Measurements from ENCODE around the gene RAB7A.
"Not testable (repeated sequence)": the region's sequence is repeated elsewhere in the genome, so short reads cannot be mapped to it uniquely, and the experiment has no call there.

Gene RAB7A

DNA sequence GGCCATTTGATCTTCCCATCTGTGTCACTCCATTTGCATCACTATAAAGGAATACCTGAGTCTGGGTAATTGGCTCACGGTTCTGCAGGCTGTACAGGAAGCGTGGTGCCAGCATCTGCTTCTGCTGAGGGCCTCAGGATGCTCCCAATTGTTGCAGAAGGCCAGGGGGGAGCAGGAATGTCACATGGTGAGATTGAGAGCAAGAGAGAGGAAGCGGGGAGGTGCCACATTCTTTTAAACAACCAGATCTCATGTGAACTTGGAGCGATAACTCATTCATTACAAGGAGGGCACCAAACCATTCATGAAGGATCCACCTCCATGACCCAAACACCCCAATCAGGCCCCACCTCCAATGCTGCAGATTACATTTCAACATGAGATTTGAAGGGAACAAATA is 13.1 kb upstream of the RAB7A start:
- no peak for DNase-seq

DNA sequence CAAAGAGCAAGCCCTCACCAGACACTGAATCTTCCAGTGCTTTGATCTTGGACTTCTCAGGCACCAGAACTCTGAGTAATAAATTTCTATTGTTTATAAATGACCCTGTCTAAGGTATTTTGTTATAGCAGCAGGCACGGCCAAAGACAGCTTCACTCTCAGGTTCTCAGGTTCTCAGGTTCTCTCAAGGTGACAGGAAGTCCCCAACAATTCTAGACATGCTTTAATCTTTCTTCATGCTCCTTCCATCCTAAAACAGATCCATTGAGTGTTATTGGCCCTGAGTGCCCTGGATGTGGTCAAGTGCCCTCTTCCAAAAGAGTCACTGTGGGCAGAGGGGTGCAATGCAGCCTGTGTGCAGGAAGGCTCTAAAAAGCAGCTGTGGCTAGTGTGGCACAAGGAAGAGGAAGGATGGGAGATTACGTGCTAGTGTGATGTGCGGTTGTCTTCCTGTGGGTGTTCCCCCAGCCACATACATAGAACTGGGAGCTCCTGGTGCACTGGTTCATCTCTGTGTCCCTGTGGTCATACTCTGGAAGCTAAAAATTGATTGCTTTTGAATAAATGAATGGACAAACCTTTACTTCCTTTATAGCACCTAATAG is 11.0 kb upstream of the RAB7A start:
- peak; percentile 56 for DNase-seq

DNA sequence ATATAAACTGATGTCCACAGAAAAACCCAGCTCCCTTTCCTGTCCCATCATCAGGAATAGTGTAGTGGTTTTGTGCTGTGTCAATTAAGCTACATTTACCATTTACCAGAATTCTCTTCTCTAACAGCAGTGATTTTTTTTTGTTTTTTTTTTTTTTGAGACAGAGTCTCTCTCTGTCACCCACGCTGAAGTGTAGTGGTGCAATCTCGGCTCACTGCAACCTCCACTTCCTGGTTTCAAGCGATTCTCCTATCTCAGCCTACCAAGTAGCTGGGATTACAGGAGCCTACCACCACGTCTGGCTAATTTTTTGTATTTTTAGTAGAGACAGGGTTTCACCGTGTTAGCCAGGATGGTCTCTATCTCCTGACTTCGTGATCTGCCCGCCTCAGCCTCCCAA is 7.1 kb upstream of the RAB7A start:
- DNase-seq = not testable (repeated sequence)

DNA sequence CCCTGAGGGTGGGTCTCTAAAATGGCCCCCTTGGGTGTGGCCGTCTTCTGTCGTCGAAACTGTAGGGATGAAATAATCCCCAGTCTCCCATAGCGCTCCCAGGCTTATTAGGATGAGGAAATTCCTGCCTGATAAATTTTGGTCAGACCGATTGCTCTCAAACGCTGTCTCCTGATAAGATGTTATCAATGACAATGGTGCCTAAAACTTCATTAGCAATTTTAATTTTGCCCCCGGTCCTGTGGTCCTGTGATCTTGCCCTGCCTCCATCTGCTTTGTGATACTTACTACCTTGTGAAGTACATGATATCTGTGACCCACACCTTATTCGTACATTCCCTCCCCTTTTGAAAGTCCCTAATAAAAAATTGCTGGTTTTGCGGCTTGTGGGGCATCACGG is 5.1 kb upstream of the RAB7A start:
- no peak for DNase-seq

DNA sequence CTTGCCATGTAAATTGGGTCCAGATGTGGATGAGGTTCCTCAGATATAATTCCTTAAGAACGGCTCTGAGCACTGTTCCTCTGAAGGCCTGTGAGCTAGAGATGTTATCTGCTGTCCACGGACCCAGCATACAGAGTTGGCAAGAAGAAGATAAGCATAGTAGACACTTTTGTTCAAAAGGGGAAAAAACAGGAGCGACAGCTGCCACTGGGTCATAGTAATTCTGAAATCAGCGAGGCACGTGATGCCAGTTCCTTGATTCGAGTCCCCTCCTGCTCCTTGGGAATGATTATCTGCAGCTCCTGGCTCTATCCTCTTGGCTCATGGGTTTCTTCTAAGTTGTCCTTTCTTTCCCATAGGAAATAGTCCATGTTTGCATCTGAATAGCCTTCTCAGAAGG is 2.5 kb upstream of the RAB7A start:
- no peak for DNase-seq

DNA sequence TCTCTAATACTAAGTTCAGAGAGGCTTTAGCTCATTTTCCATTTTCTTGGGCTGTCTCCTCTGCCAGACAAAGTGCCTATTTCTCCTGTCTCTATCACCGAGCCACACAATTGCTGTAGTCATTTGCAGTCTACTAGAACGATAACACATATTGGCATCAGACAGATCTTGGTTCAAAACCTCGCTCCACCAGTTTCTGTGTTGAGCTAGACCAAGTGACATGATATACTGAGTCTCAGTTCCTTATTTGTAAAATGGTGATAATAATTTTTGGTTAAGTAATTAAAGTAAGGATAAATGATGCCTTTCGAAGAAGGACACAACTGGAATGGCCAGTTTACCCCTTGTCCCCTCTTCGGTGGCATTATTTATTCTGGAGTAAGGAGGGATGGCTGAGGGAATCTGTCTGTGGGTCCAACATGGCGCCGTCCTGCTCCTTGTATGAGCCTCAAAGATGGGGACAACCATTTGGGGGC is 398 bp upstream of the RAB7A start:
- DNase-seq = no peak

DNA sequence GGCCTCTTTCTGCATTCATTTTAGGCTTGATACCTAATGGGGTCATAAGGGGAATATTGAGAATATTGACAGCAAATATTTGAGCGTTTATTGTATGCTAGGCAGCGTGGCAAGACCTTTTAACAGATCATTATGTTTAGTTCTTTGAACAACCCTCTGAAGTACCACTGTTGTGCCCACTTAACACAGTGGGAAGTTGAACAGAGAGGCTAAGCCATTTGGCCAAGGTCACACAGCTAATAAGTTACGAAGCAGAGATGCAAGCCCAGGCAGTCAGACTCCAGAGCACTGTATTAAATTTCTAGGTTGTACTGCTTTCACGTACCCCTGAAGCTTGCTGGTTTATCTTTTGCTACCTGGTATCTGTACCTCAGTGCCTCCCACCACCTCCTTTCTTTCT is 1.1 kb downstream of the RAB7A start:
- DNase-seq = no peak

DNA sequence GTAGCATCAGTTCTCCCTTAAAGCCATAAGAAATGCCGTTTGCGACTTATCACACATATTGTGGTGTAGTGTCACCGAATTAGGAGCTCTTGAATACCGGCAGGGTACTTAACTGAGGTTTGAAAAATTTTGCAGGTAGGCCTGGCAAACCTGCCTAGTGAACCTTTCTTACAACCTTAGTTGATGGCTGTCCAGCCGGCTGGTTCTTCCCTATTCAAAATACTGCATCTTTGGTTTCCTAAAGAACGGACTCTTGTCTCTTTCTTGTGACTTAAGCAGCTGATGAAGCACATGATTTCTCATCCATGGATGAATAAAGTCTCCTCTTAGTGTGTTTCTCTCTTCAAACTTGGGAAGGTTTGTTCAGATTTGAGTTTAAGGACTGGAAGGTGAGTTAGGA is 1.5 kb downstream of the RAB7A start:
- DNase-seq = no peak

DNA sequence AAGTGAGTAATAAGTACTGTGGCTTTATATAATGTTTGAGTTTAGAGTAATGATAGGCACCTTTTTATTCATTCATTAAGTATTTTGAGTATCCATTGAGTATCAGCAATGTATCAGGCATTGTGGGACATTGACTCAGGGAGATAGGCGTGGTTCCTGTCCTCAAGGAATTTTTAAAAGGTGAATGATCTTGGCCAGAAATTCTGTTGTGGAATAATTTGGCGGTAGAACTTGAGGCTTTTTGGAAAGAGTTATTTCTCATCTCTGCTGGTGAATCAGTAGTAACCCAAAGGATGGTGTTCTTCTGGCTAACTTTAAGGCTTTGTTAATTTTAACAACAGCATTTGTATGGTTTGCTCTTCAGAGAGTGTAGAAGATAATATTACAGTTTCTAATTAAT is 2.0 kb downstream of the RAB7A start:
- no peak for DNase-seq

DNA sequence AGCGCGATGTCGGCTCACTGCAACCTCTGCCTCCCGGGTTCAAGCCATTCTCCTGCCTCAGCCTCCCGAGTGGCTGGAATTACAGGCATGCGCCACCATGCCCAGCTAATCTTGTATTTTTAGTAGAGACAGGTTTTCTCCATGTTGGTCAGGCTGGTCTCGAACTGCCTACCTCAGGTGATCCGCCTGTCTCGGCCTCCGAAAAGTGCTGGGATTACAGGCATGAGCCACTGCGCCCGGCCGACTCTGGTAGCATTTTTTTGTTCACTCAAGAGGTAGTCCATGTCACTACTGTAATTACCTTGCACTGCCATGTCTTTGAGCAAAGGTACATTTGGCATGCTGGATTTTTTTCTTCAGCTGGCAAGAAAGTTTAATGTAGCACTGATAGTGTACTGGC is 2.5 kb downstream of the RAB7A start:
- DNase-seq = not testable (repeated sequence)

DNA sequence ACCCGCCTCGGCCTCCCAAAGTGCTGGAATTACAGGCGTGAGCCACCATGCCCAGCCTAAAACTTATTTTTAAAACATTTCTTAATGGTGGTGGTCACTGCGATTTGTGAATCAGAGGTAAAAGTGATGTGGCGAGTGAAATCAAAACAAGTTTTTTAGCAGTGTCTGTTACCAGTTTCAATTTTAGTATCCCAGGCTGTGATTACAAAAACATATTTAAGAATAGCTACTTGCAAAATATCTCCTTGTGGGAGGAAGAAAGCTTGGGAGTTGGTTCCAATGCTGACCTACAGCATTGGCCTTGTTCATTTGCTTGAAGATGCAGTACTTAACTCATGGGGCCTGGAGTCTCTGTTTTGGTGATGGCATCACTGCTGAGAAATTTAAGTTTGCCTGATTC is 4.5 kb downstream of the RAB7A start:
- DNase-seq = no peak

DNA sequence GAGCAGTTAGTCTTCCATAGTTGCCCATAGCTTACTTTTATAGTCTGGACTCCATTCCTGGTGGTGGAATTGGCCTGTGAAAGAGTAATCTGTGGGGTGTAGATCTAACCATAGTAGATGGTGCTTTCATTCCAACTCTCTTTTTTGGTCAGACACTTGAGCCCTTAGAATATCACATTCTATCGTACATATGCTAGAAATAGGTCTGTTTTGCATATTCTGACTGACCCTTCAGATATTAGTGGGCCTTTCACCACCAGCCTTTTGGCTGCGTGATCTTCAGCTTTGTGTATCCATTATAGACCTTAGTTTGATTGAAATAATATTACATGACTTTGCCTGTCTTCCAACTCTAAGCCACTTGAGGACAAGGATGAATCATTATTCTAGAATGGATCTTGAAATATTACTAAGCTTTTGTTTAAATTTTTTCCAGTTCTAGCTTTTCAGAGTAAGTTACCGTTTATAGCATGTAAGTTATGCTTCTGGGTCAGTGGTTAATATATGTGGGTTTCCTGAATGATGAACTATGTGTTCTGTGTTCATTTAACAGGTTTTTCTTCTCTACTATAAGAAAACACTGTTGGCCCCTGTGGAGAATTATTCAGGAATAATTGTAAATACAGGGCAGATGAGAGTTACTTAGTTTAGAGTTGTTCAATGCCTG is 8.7 kb downstream of the RAB7A start:
- no peak for DNase-seq

DNA sequence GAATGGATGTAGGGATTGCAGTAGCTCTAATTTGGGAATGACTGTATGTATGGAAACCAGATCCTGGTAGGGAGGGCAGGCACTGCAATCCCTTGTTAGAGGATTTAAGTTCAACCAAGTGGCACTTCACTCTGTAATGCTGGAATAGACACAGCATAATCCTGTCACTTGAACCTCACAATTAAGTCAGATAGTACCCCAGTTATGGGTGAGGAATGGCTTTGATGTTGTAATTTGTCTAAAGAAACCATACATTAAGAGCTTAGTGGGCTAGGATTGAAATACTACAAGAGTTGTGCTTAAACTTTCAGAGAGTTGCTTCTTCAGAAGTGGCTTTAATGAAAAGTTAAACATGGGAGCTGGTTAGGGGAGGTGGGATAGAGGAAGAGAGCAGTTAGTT is 9.3 kb downstream of the RAB7A start:
- DNase-seq = no peak

DNA sequence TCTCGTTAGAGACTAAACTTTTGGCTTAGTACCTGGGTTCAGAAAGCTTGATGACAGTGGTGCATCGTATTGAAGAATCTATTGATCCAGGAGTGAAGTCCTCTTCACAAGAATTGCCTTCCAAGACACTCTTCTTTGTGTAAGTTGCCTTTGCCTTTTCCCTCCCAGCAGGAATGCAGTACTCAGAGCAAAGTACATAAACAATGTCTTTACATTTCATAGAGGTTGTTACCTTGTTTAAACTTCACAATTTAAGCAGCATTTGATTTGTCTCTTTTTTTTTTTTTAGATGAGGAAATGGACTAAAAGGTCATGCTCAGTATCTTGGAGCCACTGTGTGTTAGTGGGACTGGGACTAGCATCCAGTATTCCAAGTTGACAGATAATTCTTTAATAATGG is 9.9 kb downstream of the RAB7A start:
- DNase-seq = no peak

DNA sequence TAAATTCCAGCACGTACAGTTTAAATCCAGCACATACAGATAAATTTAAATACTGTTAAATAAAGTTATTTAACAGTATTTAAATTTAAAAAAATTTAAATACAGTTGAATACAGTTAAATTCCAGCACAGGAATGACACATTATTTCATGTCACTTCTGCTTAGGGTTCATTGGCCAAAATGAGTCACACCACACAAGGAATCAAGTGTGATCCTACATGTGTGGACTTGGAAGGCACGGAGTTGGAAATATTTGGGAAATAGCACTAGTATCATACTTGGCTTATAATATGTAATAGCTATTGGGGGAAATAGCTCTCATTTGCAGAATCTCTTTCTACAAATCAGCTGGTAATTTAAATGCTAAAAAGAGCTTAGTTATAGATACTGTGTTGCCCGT is 10.6 kb downstream of the RAB7A start:
- DNase-seq = no peak

DNA sequence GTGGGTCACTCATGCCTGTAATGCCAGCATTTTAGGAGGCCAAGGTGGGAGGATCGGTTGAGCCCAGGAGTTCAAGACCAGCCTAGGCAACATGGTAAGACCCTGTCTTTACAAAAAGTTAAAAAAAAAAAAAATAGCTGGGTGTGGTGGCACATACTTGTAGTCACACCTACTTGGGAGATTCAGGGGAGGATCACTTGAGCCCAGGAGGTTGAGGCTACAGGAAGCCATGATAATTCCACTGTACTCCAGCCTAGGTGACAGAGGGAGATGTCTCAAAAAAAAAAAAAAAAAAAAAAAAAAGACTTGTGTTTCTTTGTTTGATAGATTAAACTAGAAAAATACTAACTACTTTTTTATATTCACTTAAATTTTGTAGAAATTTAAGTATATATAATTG is 14.6 kb downstream of the RAB7A start:
- no peak for DNase-seq

DNA sequence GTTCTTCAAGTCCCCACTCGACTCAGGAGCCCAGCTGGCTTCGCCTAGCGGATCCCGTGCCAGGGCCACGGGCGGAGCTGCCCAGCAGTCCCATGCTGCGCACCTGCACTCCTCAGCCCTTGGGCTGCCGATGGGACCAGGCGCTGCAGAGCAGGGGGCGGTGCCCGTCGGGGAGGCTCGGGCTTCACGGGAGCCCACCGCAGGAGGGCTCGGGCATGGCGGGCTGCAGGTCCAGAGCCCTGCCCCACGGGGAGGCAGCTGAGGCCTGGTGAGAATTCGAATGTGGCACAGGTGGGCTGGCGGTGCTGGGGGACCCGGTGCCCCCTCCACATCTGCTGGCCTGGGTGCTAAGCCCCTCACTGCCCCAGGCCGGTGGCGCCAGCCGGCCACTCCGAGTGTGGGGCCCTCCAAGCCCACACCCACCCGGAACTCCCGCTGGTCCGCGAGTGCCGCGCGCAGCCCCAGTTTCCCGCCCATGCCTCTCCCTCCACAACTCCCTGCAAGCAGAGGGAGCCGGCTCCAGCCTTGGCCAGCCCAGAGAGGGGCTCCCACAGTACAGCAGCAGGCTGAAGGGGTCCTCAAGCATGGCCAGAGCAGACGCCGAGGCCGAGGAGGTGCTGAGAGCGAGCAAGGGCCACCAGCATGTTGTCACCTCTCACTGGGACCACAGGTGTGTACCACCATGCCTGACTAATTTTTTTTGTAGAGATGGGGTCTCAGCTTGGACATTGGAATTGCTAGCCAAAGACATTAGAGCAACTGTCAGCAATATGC is 17.0 kb downstream of the RAB7A start:
- no peak for DNase-seq

DNA sequence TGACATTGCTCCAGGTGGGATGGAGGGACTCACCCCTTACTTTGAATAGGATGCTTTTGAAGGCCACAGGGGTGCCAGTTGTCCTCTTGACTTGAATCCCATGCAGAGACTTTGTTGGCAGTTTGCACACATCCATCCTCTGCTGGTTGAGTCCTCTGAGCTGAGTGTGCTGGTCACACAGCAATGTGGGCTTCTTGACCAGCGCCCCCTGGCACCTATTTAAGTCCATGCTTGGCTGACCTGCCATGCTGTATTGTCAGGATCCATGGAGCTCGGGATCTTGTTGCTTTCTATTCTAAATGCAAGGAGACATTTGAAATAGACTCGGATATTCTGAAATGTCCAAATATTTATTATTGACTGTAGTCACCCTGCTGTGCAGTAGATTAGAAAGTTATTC is 19.8 kb downstream of the RAB7A start:
- no peak for DNase-seq

DNA sequence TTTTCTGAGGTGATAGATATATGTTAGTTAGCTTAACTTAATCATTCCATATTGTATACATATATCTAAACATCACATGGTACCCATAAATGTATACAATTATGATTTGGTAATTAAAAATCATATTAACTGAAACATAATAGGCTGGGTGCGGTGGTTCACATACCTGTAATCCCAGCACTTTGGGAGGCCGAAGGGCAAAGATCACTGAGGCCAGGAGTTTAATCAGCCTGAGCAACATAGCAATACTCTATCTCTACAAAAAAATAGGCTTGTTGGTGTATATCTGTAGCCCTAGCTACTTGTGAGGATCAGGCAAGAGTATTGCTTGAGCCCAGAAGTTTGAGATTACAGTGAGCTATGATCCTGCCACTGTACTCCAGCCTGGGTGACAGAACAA is 20.9 kb downstream of the RAB7A start:
- no peak for DNase-seq

DNA sequence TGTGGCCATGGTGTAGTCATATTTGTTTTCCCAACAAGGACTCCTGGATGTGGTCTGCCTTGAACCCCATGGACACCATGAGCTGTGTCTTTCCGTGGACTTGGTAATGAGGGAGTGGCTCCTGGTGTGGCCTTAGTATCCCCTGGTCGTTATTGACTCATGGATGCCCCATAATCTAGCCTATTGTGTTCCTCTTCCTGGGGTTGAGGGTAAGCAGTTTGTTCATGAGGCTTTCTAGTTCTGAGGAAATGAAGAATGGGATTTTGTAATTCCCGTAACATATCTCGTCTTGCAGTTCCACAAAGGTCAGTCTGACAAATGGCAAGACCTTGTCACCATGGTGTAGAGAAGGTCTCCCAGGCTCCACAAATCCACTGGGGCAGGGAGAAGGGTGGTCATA is 22.6 kb downstream of the RAB7A start:
- DNase-seq = no peak

DNA sequence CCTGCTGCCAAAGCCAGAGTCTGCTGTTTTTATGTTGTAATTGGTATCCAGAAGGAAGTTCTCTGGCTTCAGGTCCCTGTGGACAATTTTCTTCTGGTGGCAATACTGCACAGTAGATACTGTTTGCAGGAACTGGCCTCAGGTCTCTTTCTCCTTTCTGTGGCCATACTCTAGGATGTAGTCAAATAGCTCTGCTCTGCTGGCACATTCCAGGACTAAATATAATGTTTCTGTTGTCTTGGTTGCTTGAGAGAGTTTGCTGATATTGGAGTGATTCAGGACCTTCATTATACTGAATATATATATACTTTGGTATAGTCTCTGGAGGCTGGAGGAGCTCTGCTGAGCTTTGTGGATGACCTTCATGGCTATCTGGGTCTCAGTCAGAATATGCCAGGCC is 23.1 kb downstream of the RAB7A start:
- DNase-seq = no peak

DNA sequence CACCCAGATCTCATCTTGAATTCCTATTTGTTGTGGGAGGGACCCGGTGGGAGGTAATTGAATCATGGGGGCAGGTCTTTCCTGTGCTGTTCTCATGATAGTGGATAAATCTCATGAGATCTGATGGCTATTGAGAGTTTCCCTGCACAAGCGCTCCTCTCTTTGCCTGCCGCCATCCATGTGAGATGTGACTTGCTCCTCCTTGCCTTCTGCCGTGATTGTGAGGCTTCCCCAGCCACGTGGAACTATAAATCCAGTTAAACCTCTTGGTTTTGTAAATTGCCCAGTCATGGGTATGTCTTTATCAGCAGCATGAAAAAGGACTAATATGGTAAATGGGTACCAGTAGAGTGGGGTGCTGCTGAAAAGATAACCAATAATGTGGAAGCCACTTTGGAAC is 23.6 kb downstream of the RAB7A start:
- DNase-seq = not testable (repeated sequence)

DNA sequence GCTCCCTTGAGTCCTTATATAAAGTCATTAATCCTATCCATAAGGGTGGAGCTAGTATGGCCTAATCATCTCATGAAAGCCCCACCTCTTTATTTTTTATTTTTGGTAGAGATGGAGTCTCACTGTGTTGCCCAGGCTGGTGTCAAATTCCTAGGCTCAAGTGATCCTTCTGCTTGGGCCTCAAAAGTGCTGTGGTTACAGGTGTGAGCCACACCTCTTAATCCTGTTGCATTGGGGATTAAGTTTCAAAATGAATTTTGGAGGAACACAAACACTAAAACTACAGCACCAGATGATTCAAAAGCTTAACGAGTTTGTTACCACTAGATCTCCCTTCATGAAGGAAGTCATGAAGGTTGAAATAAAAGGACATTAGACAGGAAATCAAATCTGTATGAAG is 27.7 kb downstream of the RAB7A start:
- no peak for DNase-seq

DNA sequence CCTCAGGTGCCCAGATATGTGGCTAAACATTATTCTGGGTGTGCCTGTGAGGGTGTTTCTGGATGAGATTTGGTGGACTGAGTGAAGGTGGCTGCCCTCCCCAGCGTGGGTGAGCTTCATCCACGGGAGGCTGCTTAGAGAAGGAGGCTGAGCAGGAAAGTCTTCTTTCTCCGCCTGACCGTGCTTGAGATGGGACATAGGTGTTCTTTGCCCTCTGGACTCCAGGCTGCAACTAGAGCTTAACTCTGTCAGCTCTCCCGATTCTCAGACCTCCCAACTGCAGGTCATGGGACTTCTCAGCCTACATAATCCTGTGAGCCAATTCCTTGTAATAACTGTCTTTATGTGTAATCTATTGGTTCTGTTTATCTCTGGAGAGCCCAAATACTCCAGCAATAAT is 34.1 kb downstream of the RAB7A start:
- DNase-seq = no peak

Measured in CD4-positive, alpha-beta T cell treated with Interleukin-15 for 1 hour (primary cell).